HuH-7 (cell line): Measurements from ENCODE around the gene C1QL2.

ENCODE experiments used
- DNase-seq: peaks from one replicate; pipeline ENCODE4 v3.0.0; 2011; ENCODE audit warnings: low spot score

The C1QL2 gene

DNA sequence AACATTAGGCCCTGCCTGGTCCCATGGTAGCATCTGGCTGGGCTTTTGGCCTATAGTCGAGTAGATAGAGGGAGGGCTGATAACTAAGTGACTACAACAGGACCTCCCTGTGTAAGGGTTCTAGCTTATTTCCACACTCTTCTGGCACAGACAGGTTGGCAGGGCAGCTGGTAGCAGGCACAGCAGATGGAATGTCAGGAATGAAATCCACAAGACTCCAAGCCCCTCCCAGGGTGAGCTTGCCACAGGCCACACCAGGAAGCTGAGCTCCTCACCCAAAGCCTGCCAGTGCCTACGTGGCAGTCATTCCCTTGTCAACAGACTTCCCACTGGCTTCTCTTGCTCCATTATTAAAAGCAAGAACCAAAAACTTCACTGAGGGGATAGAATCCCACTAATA is 20.7 kb upstream of the C1QL2 start:
- no peak for DNase-seq

DNA sequence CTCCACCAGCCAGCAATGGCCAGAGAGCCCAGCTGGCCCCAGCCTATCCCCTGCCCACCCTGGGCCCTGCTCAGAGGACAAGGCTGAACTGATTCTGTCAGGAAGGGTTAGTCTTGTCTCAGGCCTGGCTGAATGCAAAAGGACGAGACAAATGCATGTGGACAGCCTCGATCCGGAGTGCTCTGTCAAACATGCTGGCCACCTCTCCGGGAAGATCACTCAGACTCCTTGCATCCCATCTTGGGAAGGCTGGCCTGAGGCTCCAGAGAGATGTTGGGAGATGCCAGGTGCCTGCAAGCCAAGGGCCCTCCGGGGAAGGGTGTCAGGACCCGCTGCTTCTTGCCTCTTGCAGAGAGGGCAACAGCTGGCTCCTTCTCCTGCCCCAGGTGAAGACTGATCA is 20.2 kb upstream of the C1QL2 start:
- DNase-seq: no peak

DNA sequence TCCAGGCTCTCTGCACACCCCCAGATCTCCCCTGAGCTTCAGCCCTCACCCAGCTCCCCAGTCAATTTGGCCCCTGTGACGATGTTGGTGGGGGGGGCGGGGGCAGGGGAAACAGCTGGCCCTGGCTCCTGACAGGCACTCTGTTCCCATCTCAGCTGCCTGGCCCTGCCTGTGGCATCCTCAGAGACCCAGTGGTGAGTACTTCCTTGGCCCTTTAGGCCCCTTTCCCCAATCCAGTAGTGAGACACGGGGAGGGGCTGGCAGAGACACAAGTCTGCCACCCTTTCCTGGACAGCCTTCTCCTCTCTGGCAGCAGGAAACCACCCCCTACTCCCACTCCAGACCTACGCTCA is 19.3 kb upstream of the C1QL2 start:
- DNase-seq: no peak

DNA sequence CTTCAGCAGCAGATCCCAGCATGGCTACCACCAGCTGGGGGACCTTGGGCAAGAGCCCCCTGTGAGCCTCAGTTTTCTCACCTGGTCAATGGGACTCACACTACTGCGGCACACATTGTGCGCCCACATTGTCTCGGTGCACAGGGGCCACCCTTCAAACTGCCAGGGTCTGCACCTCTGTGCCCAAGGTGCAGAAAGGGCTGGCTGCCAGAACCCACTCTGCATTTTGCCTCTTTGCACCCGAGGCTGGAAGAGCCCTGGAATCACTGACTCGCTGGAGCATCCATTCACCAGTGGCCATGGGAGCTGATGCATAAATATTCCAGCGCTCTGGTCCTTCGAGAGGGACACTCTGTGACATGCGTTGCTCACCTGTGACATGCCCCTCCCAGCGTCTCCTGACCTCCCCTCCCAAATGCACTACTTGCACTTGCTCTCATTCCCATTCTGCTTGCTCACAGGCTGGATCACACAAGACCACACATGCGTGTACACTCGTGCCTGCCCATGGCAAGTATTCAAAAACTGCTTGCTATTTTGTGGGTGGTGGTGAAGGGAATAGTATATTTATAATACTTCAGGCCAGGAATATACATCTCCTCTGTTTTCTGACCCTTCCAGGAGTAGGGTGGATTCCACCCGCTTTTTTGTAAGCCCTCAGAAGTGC is 18.8 kb upstream of the C1QL2 start:
- DNase-seq: no peak

DNA sequence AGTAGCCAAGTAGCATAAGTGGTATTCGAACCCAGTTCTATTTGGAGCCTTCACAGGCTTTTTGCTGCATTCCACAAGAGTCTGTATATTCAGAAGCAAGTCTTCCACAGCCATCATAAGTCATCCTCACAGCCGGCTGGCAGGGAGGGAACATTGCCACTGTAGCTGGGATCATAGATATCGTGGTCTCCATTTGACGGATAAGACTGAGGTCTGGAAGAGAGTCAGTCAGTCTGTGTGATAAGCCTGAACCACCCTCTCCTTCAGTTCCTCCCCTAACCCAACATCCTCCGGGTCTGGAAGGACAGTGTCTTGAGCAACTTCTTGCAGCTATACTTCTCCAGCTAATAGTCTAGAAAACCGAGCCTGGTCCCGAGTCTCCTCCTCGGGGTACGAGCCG is 17.0 kb upstream of the C1QL2 start:
- no peak for DNase-seq

DNA sequence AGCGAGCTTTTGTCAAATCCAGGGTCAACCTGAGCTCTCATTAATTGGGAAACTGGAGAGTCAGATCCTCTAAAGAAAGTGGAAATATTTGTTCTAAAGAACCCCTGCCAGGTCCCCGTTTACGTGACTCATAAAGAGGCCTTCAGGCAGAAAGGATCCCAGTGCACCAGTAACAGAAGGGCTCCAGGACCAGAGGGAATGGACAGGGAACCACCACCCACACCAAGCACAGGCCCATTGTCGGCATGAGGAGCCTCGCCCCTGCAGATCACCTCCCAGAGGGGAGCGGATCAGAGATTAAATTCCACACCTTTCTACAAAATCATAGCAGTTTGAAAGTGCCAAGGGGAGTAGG is 16.4 kb upstream of the C1QL2 start:
- DNase-seq: no peak

DNA sequence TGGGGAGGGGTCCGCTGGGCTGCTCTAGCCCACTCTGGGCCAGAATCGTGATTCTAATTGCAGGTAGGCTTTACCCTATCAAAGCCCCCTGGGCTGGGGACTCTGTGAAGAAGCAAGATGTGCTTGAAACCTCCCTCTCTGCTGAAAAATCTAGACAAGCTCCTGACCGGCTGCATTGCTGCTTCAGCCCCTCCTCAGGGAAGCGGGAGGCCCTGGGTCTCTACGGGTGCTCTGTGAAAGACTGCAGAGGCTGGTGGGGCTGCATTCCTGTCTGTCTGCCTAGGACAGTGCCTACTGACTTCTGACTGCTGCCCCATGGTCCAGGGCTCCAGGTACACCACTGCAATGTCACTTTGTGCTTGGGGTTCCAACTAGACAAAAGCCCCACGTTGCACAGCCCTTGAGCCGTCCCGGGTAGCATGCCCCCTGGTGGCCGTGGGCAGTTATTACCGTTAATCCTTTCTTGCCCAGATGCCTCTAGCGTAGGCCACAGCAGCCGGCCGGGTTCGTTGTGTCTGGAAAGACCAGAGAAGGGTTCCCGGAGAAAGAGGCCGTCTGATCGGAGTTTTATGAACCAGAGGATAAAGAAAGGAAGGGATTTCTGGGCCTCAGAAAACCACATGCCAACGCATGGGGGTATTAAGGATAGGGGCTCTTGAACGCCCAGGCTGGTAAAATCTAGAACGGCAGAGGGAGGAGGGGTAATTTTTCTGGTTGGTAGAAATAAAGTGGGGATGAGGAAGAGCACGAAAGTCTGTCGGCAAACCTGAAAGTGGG is 15.9 kb upstream of the C1QL2 start:
- DNase-seq: peak; percentile 75

DNA sequence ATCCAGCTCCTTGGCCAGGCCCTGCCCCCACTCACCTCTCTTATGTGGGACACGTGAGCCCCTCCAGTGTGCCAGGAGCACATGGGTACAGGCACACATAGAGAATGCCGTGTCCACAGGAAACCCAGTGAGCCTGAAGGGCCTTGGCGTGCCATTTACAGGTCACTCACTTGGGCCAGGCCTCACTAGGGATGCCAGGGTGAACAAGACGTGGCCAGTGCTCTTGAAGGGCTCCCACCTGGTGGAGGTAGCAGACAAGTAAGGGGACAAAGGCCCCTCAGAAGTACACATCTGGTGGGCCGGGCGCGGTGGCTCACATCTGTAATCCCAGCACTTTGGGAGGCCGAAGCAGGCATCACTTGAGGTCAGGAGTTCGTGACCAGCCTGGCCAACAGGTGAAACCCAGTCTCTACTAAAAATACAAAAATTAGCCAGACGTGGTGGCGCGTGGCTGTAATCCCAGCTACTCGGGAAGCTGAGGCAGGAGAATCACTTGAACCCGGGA is 15.1 kb upstream of the C1QL2 start:
- no peak for DNase-seq

DNA sequence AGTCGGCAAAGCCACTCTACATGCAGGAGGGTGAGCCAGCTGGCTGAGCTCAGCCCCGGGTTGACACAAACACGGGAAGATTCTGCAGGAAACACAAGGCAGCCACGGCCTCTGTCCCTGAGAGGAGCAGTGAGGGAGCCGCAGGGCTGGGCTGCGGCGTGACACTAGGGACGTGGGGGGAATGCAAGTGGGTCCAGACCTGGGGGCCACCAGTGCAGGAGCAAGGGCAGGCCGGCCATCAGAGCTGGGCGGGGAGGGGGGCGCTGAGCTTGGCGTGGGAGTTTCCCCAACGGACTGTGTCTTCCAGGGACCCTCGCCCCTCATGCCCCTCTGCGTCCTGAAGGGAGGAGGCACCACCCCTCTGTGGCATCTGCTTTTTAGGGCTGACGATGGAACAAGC is 12.0 kb upstream of the C1QL2 start:
- no peak for DNase-seq

DNA sequence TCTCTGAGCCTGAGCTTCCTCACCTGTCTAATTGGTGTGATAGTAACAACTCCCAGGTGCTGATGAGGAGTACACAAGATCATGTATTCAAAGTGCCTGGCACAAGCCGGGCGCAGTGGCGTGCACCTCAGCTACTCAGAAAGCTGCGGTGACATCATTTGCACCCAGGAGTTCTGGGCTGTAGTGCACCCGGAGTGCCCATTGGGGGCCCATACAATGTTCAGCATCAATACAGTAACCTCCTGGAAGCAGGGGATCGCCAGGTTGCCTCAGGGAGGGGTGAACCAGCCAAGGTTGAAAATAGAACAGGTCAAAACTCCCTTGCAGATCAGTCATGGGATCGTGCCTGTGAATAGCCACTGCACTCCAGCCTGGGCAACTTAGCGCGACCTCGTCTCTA is 11.2 kb upstream of the C1QL2 start:
- DNase-seq: no peak

DNA sequence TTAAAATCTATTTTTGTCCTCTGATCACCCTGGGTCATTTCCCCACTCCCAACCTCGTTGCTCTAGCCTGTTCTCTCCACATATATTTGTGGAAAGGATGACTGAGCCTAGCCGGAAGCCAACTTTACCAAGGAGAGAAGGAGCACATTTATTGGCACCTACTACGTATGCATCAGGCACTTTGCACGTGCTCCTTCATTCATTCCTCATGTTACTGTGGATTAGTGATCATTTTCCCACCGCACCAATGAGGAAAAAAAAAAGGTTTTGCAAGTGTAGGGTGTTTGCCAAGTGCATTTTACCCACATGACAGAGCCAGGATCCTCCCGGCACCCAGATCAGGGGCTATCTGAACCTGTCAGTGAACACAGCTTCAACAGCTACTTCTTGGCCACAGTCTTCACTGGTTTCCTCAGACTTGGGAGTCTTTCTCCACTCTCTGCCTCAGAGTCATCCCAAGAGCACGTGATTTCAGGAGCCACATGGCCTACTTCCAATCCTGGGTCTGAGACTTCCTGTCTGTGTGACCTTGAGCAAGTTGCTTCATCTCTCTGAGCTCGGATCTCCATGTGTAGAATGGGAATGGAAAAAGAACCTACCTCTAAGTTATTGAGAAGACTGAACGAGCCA is 1.9 kb upstream of the C1QL2 start:
- DNase-seq: no peak

DNA sequence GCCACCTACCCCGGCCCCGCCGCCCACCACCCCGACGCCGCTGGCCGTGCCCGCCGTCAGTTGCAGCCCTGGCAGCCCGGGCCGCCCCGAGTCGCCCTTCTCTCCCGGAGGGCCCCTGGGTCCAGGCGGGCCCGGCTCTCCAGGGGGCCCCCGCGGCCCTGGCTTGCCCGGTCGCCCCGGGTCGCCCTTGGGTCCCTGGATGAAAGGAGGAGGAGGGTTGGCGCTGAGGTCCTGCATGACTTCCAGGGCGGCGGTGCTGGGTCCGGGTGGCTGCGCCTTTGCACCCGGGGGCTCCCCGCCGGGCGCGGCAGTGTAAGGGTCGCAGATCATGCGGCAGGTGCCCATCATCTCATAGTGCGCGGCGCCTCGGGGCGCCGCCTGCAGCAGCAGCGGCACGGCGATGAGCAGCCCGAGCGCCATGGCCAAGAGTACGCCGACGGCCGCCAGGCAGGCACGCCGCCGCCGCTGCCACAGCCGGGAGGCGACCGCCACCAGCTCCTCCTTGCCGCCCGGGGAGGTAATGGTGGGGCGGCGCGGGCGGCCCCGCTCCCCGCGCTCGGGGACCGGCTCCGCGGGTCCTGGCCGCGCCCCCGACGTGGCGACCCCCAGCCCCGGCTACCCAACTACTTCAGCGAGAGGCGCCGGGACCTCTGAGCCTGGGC is 570 bp downstream of the C1QL2 start:
- no peak for DNase-seq

DNA sequence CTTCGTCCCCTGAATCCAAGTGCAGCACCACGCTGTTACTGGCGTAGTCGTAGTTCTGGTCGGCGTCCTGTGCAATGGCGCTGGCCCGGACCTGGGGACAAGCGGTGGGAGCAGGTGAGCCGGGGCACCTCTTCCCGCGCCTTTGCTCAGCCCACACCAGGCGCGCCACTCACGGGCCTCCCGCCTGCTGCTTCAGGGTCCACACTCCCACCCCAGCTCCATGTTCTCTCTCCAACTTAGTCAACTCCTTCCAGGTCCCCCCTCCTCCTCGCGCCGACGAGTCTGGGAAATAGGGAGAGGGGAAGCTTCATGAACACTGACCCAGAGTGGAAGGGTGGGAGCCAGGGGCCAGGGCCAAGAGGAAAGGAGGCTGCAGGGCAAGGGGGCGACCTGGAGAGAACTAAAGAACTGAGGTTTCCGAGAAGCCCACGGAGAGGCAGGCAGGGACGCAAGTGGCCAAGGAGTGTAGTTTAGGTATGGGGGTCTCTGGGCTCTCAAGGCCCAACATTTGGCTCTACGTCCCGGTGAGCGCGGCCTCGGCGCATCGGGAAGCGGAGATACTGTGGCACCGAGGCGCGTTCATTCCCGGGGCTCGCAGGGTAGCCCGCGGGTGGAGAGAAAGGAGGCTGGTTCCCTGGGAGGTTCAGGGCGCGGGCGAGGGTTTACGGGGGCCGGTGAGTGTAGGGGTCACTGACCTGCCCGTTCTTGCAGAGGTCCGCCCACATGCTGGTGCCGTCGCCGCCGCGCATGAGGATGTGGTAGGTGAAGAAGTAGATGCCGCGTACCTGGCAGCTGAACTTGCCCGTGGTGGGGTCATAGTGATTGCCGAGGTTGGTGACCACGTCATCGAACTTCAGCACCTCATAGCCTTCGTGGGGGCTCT is 1.4 kb downstream of the C1QL2 start:
- DNase-seq: no peak

DNA sequence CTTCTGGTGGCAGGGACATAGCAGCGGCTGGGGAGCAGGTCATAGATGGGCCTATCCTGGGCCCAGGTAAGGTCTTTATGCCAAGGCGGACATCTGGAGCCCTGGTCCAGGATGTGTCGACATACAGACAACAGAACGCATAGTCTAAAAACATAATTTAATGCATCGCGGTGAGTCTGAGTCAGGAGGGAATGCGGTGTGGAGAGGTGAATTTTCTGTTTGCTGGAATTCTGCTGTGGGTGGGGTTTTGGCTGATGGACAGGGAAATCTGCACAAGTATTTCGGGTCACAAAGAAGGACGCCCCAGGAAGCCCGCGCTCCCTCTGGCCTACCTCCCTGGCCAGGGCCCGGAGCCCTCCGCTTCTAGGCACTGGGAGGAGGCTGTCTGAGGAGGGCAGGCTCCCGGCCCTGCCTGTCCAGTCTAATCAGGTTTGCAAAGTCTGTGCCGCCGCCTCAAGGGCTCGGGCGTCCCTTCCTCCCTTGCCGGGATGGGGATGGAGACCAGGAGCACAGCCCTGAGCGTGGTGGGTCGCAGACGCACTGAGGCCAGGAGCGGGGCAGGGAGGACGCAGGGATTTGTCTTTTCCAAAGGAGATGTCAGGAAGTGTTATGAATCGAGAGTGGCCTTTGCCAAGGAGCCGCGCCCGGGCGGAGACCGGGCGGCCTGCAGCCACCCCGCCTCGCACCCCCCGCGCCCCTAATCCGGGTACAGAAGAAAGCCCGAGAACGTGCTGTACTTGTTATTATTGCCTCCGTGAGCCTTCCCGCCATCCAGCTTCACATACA is 2.3 kb downstream of the C1QL2 start:
- no peak for DNase-seq

DNA sequence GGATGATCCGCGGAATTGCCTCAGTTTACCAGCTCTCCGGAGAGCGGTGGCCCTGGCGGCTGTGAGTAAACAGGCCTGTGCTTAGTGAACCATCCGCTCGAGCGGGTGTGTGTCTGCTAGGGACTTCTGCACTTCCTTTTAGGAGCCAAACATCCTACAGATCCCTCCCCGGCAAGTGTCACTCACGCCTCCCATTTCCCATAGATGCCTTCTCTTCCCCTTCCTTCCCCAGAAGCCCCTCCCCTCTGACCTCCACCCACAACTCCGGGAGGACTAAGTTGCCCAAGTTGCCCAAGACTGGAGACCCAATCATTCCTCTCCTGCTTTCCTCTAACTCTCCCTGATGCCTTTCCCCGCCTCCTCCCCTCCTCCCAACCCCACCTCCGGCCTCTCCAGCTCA is 2.9 kb downstream of the C1QL2 start:
- DNase-seq: no peak

DNA sequence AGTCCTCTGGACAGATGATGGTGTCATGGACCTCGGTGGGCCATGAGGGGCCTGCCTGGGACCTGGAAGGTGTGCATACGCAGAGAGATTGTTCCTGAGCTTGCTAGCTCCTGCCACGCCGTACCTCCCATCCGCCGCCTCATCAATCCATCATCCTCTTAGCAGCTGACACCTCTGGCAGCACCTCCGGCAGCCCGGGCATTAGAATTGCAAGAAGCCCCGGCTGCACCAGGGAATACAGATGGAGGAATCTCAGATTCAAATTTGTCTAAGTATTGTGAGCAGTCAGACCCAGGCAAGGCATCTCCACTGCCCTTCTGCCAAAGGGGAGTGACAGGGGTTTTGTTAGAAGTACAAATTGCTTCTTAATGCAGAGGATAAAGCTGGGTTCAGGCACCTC is 4.5 kb downstream of the C1QL2 start:
- DNase-seq: no peak

DNA sequence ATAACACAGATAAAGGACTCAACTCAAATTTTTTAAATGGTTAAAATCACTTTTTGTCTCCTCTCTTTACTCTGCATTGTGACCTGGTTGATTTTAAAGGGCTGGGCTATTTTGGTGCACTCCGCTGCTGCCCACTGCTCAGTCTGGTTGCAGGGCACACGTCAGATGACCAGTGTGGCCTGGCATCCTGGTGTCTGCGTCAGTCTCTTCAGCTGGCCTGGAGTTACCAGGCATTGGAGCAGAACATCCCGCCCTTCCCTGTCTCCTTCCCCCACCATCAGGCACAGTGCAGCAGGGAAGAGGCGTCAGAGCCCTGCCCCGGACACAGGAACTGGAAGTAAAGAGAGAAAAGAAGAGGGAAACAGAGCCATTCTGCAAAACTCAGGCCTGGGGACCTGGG is 8.9 kb downstream of the C1QL2 start:
- no peak for DNase-seq

DNA sequence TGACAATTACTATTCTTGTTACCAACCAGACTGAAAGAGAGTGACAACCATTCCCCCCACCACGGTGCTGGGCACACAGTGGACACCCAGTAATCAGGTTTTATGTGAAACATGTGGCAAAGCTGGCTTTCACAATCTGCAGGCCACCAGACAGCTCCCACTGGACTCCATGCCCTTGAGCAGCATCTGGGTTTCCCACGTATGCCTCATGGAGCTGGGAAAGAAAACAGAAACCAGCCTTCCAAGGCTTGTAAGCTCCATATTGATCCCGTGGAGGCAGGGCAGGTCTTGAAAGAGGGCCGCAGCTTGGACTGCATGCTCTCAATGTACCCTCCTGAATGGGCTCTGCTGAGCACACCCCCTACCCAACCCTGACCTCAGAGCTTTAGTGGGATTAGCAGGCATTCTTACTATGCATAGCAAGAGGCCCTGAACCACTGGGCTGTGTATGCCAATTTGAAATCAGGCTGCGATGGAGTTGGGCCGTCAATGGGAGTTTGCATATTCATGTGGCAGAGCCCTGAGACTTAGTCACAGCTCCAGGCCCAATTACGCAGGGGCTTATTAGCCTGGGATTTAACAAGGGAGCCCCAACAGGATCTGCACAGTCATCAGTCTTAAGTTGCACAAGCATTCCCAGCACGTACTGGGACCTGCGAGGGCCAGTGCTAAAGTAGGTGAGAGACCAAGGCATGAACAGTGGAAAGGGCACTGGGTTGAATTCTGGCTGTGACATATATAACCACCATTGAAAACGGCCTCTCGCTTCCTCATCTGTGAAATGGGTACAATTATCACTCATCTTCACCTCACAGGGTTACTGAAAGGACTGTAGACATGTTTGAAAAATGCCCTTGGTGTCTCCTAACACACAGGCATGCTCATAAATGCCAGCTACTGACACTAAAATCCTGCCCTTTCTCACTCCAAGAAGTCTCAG is 10.5 kb downstream of the C1QL2 start:
- DNase-seq: no peak

DNA sequence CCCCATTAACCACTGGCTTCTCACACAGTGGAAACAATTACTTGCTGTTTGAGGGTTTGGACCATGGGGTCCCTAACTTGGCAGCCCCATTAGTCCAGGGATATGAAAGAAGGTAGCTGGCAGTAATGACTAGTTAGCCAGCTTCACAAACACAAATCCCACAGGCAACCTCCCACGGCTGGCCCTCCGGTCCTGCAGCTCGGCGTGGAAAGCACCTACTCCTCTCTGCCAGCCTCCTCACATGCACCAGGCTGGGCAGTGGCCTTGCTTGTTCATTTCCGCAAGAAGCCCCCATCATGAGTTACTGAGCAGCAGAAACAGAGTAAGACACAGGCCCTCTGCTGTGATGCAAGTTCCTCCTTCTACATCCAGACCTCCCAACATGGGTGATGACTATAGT is 13.7 kb downstream of the C1QL2 start:
- DNase-seq: no peak

DNA sequence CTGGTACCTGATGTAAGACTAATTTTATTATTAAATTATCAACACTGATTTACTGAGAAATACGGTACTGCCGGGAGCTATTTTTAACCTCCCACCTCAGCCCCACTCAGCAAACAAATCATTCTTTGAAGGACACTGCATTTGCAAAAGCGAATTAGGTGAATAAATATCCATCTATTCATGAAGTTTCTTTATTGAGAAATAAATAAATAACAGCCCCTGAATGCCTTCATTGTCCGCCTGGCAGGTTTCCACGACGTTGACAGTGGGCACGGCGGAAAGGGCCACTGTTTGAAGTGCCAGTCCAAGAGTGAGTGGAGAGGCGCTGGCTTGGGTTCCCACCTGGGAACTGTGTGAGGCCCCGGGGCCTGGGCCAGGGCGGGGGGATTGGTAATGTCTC is 15.7 kb downstream of the C1QL2 start:
- no peak for DNase-seq
